HG02870 (cell line): Measurements from ENCODE around the gene CADM2.
"Not testable (repeated sequence)": the region's sequence is repeated elsewhere in the genome, so short reads cannot be mapped to it uniquely, and the experiment has no call there.

ENCODE experiments used
- ATAC-seq: cut with Tn5 transposase; IDR thresholded peaks from one replicate; pipeline ENCODE4 v1.9.1; 2021; ENCODE audit warnings: mild to moderate bottlenecking, moderate library complexity; ENCODE audit not compliant: unreplicated experiment

The CADM2 gene

GRCh38 chr3:85433319-85433718, 474.5 kb downstream of the CADM2 start:
- no peak for ATAC-seq

GRCh38 chr3:85455561-85456200, 496.9 kb downstream of the CADM2 start:
- no peak for ATAC-seq

DNA sequence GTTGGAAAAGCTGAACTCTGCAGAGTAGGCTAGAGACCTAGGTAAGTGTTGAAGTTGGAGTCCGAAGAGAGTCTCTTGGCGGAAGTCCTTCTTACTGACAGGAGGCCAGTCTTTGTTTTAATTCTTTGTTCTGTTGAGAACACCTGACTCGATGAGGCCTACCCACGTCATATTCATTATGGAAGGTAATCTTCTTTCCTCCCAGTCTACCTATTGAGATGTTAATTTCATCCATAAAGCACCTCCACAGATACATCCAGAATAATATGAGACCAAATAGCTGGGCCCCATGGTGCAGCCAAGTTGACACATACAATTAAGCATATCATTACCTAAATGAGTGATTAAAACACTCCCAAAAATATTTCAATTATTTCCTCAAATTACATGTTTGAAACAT, 515.5 kb downstream of the CADM2 start:
- ATAC-seq: no peak

- ATAC-seq: no peak
These were observed 516.6 kb downstream of the CADM2 start for GRCh38 chr3:85475346-85475745.

DNA sequence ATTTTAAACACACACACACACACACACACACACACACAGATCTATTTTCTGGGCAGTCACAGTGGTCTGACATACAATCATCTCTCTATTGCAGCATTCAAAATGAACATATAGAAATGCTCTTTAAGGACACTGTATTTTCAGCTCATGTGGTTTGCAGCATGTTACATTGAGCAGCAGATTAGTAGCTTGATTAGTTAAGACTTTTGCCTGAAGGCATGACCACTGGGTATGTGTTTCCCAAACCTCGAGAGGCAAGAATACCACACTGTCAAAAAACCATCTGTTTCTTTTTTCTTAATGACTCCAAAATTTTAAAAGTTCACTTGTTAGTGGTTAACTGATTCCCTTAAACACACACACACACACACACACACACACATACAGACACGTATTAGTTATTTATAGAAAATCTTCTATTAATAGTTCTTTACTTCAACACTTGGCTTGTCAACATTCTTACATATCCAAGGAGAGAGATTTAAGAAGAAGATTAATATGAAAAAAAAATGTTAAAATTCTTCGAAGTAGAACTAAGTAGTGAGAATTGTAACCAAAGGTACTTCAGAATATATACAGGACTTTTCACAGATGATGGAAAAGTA, 518.2 kb downstream of the CADM2 start:
- ATAC-seq: no peak

DNA sequence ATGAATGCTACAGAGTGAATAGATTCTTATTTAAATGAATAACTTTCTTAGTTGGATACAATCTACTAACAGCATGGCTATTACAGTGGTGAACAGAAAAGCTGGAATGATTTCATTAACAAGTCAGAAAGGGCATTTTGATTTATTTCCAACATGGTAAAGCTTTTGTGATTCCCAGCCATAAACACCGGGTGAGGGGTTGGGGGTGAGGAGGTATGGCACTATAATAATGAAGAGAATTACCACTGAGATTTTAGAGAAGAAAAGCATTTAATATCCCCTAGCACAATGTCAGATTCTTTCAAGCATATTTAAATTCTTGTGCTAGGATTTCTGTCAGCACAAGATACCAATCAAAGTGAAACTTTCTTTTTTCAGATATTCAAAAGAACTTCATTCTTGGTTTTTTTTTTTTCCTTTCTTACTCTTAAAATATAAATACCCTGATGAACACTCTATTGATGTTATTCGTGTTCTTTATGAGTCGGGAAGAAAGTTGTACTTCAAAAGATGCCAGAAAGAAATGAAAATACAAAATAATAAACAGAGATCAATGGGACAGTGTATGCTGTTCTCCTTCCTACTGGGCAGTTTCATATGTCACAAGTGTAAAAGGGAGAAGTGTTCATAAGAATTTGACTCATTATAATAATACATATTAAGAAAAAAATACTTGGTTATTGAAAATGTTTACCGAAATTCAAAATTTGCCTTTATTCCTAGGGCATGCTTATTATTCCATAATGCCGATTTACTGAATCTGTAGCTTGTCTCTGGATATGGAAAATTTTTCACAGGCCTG, 522.8 kb downstream of the CADM2 start:
- no peak for ATAC-seq

DNA sequence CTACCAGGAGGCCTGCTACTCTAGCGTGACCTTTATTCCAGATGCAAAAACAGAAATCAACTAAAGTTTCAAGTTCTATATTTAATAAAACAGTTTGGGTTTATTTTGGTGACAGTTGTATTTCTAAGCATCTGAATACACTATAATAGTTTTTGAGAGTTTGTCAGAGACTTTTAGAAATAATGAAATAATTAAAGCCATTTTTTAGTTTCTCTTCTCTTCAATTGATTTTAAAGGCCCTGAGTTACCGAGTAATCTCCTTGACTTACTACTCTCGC, 523.4 kb downstream of the CADM2 start:
- ATAC-seq: no peak

- no peak for ATAC-seq
These were observed 525.2 kb downstream of the CADM2 start for GRCh38 chr3:85483986-85484385.

GRCh38 chr3:85487375-85487774, 528.6 kb downstream of the CADM2 start:
- no peak for ATAC-seq

DNA sequence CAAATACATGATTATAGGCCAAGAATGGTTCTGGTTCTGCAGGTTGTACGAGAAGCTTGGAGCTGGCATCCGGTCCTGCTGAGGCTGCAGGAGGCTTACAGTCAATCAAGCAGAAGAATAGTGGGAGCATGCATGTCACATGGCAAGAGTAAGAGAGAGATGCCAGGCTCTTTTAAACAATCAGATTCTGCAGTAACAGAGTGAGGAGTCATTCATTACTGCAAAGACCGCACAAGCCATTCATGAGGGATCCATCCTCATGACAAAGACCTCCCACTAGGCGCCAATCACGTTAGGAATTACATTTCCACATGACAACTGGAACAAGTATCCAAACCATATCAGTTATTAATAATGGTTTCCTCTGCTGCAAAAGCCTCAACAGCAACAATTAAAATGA, 536.8 kb downstream of the CADM2 start:
- no peak for ATAC-seq

- no peak for ATAC-seq
These were observed 539.4 kb downstream of the CADM2 start for GRCh38 chr3:85498177-85498576.

- no peak for ATAC-seq
These were observed 543.5 kb downstream of the CADM2 start for GRCh38 chr3:85502148-85502875.

- ATAC-seq: not testable (repeated sequence)
These were observed 545.5 kb downstream of the CADM2 start for GRCh38 chr3:85504129-85504784.

GRCh38 chr3:85504785-85505511, 546.2 kb downstream of the CADM2 start:
- ATAC-seq: not testable (repeated sequence)

DNA sequence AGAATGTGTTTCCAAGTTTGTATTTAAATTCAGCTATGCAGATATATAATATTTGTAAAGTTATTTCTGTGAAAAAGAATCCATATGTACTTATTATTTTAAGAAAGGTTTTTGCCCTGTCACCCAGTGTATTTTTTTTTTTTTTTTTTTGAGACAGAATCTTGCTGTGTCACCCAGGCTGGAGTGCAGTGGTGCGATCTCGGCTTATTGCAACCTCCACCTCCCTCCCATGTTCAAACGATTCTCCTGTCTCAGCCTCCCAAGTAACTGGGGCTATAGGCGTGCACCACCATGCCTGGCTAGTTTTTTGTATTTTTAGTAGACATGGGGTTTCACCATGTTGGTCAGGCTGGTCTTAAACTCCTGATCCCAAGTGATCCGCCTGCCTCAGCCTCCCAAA, 548.3 kb downstream of the CADM2 start:
- not testable (repeated sequence) for ATAC-seq

GRCh38 chr3:85508659-85509058, 549.9 kb downstream of the CADM2 start:
- ATAC-seq: no peak

DNA sequence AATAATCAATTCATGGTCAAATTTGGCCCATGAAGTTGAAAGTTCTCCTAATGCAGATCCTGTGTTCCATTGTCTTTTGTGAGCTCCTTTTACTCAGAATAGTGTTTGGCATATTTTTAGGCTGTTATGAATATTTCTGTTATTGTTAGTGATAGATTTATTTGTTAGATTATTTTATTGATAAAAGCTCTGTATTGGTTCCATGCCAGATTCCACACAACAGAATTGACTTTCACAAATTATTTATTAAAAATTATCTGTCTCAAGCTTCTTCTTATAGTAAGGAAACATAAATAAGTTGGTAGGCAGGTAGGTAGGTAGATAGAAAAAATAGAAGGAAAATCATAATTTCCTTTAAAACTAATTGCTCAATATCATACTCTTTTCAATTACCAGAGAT, 557.4 kb downstream of the CADM2 start:
- no peak for ATAC-seq

GRCh38 chr3:85524104-85524503, 565.3 kb downstream of the CADM2 start:
- ATAC-seq: no peak

GRCh38 chr3:85525264-85525663, 566.5 kb downstream of the CADM2 start:
- ATAC-seq: no peak

DNA sequence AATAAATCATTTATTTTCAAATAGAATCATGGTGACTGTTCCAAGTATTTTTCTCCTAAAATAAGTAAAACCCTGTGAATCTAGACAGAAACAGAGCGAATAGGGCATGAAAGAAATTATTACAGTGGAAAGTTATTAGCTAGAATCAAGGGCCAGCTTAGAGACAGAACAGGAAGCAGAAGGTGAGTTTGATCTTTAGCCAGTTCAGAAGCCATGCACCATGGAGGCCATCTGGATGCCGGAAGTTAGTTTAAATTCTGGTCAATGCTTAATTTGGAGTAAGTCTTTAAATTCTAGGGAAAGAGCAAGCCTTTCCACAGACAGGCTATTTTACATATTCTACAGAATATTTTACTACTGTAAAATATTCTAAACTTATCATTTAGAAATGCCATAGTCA, 574.8 kb downstream of the CADM2 start:
- no peak for ATAC-seq

DNA sequence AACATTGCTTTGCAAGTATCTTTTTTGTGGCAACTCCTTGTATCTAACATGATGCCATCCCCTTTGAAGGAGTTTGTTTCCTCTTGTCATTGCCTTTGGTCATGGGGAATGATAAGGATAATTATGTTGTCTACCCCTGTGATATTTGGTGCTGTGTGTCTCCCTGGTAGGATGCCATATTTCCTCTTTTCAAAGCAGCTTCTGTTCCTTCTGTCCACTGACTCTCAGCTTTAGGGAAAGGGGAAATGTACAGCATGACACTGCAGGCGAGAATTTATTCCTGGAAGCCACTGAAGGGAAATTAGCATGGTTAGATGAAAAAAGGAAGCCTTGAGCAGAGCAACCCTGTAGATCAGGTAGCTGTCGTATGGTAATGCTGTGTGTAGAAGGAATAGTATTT, 576.7 kb downstream of the CADM2 start:
- ATAC-seq: no peak
